HCT116 (cell line): ENCODE results near the gene FAM83F. TPM values are rescaled to one million over a fixed set of nuclear protein-coding genes. Genes with fewer than 3 reads are reported as not detected.

ENCODE experiments used
- ATAC-seq: fragments of 200-7000 bp; cut with Tn5 transposase; 2 replicates; pipeline ENCODE4 v1.9.1; 2020; ENCODE audit warnings: mild to moderate bottlenecking, moderate library complexity
- BruUV-seq: library from RNA; stranded (reverse); fragments of 400-500 nt; replicated peaks from 2 replicates; lab custom pipeline; 2021; lab: Mats Ljungman, UMichigan
- CTCF ChIA-PET: fragments of 300-600 bp; sonication (Branson Sonifier 250); formaldehyde crosslinking; loops from one replicate; lab custom pipeline; 2021; ENCODE audit warnings: antibody characterized with exemption; lab: Charles Lee
- POLR2A ChIA-PET: fragments of 300-600, 350-600 bp; sonication (Branson Sonifier 250); formaldehyde crosslinking; loops from one replicate; lab custom pipeline; 2021; ENCODE audit warnings: antibody characterized with exemption; lab: Charles Lee
- RAD21 ChIA-PET, 2 experiments: fragments of 300-600 bp; sonication (Branson Sonifier 250); formaldehyde crosslinking; loops; one replicate each; lab custom pipeline; 2023; ENCODE audit warnings: low total read pairs in 2 of 2; ENCODE audit not compliant: uncharacterized antibody in 2 of 2, unreplicated experiment in 2 of 2, low non-redundant PET in 1 of 2; lab: Charles Lee
- DNase-seq: peaks from one replicate; pipeline ENCODE4 v3.0.0-alpha.2; 2010; ENCODE audit warnings: low read depth, low spot score
- H2AFZ ChIP-seq: fragments of 200-600 bp; shearing (Covaris generic), sonication (generic); 2 replicates; pipeline ENCODE4 v1.6.1; 2017; ENCODE audit warnings: low read depth, mixed run types, mixed read lengths, antibody characterized with exemption, low read length; ENCODE audit not compliant: poor library complexity, severe bottlenecking
- H3K27ac ChIP-seq: 2 replicates; pipeline ENCODE4 v1.5.1; 2012; ENCODE audit warnings: low read depth, low read length
- H3K27me3 ChIP-seq: fragments of 200-600 bp; sonication (generic); 2 replicates; pipeline ENCODE4 v1.6.1; 2016; ENCODE audit warnings: mixed run types, low read length, mixed read lengths; ENCODE audit not compliant: insufficient read depth
- H3K36me3 ChIP-seq, 2 experiments: fragments of 200-500 bp in 1 of 2; fragments of 200-600 bp in 1 of 2; sonication (Bioruptor generic) in 1 of 2; sonication (generic) in 1 of 2; 2 replicates each; pipeline versions ENCODE4 v1.5.1 to v1.6.1; 2014 to 2016; ENCODE audit warnings: low read length in 2 of 2, inconsistent platforms in 1 of 2, mixed read lengths in 1 of 2, mixed run types in 1 of 2; ENCODE audit not compliant: insufficient read depth in 2 of 2, control insufficient read depth in 1 of 2
- H3K4me1 ChIP-seq, 2 experiments: fragments of 200-600 bp in 1 of 2; sonication (generic) in 1 of 2; 2 replicates each; pipeline versions ENCODE4 v1.5.1 to v1.6.1; 2012 to 2017; ENCODE audit warnings: low read length in 2 of 2, inconsistent platforms in 1 of 2, mild to moderate bottlenecking in 1 of 2, mixed read lengths in 1 of 2, mixed run types in 1 of 2, moderate library complexity in 1 of 2; ENCODE audit not compliant: insufficient read depth in 2 of 2, control insufficient read depth in 1 of 2
- H3K4me2 ChIP-seq: fragments of 200-600 bp; sonication (generic); 2 replicates; pipeline ENCODE4 v1.6.1; 2017; ENCODE audit warnings: mixed run types, low read length, mixed read lengths
- H3K4me3 ChIP-seq, 2 experiments: fragments of 200-600 bp in 1 of 2; sonication (generic) in 1 of 2; replicated peaks in 1 of 2; 2 replicates each; pipeline ENCODE4 v1.5.1; 2011 to 2016; ENCODE audit warnings: low read length in 2 of 2, control low read depth in 1 of 2, low read depth in 1 of 2, mild to moderate bottlenecking in 1 of 2, mixed read lengths in 1 of 2, mixed run types in 1 of 2
- H3K79me2 ChIP-seq: fragments of 200-600 bp; sonication (generic); 2 replicates; pipeline ENCODE4 v1.6.1; 2017; ENCODE audit warnings: mild to moderate bottlenecking, mixed run types, low read length, moderate library complexity, mixed read lengths; ENCODE audit not compliant: insufficient read depth
- H3K9ac ChIP-seq: fragments of 200-600 bp; sonication (generic); 2 replicates; pipeline ENCODE4 v1.6.1; 2016; ENCODE audit warnings: low read length, mixed read lengths
- H3K9me2 ChIP-seq: fragments of 200-600 bp; sonication (generic), shearing (Covaris generic); 2 replicates; pipeline ENCODE4 v1.6.1; 2017; ENCODE audit warnings: mixed run types, mild to moderate bottlenecking, moderate library complexity; ENCODE audit not compliant: insufficient read depth
- H3K9me3 ChIP-seq, 2 experiments: fragments of 200-500 bp in 1 of 2; fragments of 200-600 bp in 1 of 2; sonication (Bioruptor generic) in 1 of 2; sonication (generic) in 1 of 2; 2 replicates each; pipeline ENCODE4 v1.6.1; 2014 to 2017; ENCODE audit warnings: low read length in 2 of 2, mixed read lengths in 2 of 2, inconsistent platforms in 1 of 2, low read depth in 1 of 2, mild to moderate bottlenecking in 1 of 2, mixed run types in 1 of 2, moderate library complexity in 1 of 2; ENCODE audit not compliant: control insufficient read depth in 1 of 2, insufficient read depth in 1 of 2
- H4K20me1 ChIP-seq: fragments of 200-600 bp; sonication (generic), shearing (Covaris generic); 2 replicates; pipeline ENCODE4 v1.6.1; 2017; ENCODE audit warnings: mixed run types, mild to moderate bottlenecking, moderate library complexity; ENCODE audit not compliant: insufficient read depth
- CBX3 ChIP-seq: IDR thresholded peaks from 2 replicates; pipeline ENCODE4 v1.6.1; 2012; ENCODE audit warnings: low read depth
- CEBPB ChIP-seq: IDR thresholded peaks from 2 replicates; pipeline ENCODE4 v1.6.1; 2012; ENCODE audit warnings: low read depth
- EGR1 ChIP-seq: IDR thresholded peaks from 2 replicates; pipeline ENCODE4 v1.6.1; 2012; ENCODE audit warnings: low read depth
- EZH2 ChIP-seq: fragments of 200-600 bp; sonication (generic); IDR thresholded peaks from 2 replicates; pipeline ENCODE4 v1.6.1; 2017; ENCODE audit warnings: antibody characterized with exemption, mixed run types
- EZH2phosphoT487 ChIP-seq: fragments of 200-600 bp; IDR thresholded peaks from 2 replicates; pipeline ENCODE4 v1.6.1; 2018; ENCODE audit warnings: antibody characterized with exemption, borderline replicate concordance
- FOSL1 ChIP-seq: IDR thresholded peaks from 2 replicates; pipeline ENCODE4 v1.6.1; 2012; ENCODE audit warnings: low read depth
- JUND ChIP-seq: IDR thresholded peaks from 2 replicates; pipeline ENCODE4 v1.6.1; 2012
- MAX ChIP-seq: IDR thresholded peaks from 2 replicates; pipeline ENCODE4 v1.6.1; 2012
- POLR2A ChIP-seq: IDR thresholded peaks from 2 replicates; pipeline ENCODE4 v1.7.0; 2011; ENCODE audit warnings: borderline replicate concordance; ENCODE audit not compliant: insufficient read depth, insufficient read length; ENCODE audit errors: extremely low read depth
- POLR2AphosphoS5 ChIP-seq: IDR thresholded peaks from 2 replicates; pipeline ENCODE4 v1.6.1; 2011; ENCODE audit warnings: mild to moderate bottlenecking, low read depth, low read length, moderate library complexity
- RAD21 ChIP-seq: IDR thresholded peaks from 2 replicates; pipeline ENCODE4 v1.6.1; 2012; ENCODE audit warnings: low read depth, mild to moderate bottlenecking
- REST ChIP-seq: IDR thresholded peaks from 2 replicates; pipeline ENCODE4 v1.6.1; 2012; ENCODE audit warnings: low read depth
- SIN3A ChIP-seq: IDR thresholded peaks from 2 replicates; pipeline ENCODE4 v1.6.1; 2012; ENCODE audit warnings: low read depth
- SP1 ChIP-seq: IDR thresholded peaks from 2 replicates; pipeline ENCODE4 v1.6.1; 2012; ENCODE audit warnings: low read depth
- TCF7L2 ChIP-seq: IDR thresholded peaks from 2 replicates; pipeline ENCODE4 v1.7.0; 2011; ENCODE audit warnings: borderline replicate concordance, inconsistent platforms; ENCODE audit not compliant: insufficient read depth, insufficient read length; ENCODE audit errors: extremely low read depth
- YY1 ChIP-seq: IDR thresholded peaks from 2 replicates; pipeline ENCODE4 v1.6.1; 2011; ENCODE audit warnings: low read length, low read depth, moderate library complexity, mild to moderate bottlenecking; ENCODE audit not compliant: insufficient replicate concordance; ENCODE audit errors: extremely low read depth
- ZBTB33 ChIP-seq: IDR thresholded peaks from 2 replicates; pipeline ENCODE4 v1.6.1; 2011; ENCODE audit warnings: mild to moderate bottlenecking, low read length, moderate library complexity; ENCODE audit not compliant: insufficient replicate concordance; ENCODE audit errors: extremely low read depth
- intact Hi-C: fragments of 100-400 bp; cut with micrococcal nuclease; formaldehyde crosslinking; loops from 2 replicates; pipeline ENCODE4 v1.10.0; 2022
- total RNA-seq: library from RNA; stranded (reverse); gene quantifications from one replicate; pipeline ENCODE4 v1.2.1, GENCODE V29; 2021; ENCODE audit not compliant: unreplicated experiment

The FAM83F gene
- total RNA-seq, 1 experiment from 2014 or later, result 24.5 TPM

- intact Hi-C loops, result no loop called here
- H3K27ac ChIP-seq, result no peak overlapping the region
- DNase-seq, result no peak
- no peaks in the 10 kb centered on the region for H4K20me1 ChIP-seq
- H3K9me3 ChIP-seq, result no peaks in the 10 kb centered on the region
- ChIA-PET POLR2A (no interaction called here), RAD21 (no interaction called here), CTCF (no interaction called here)
- ATAC-seq, result no peak
- BruUV-seq, result no TSS peak
- no peak for TF ChIP-seq EZH2
- no peak for TF ChIP-seq CBX3
- TF ChIP-seq SP1, result no peak
- no peak for TF ChIP-seq RAD21
- TF ChIP-seq EGR1, result no peak
- TF ChIP-seq TCF7L2, result no peak
- TF ChIP-seq JUND, result no peak
- no peak for TF ChIP-seq REST
- no peak for TF ChIP-seq EZH2phosphoT487
- TF ChIP-seq CEBPB, result no peak
- TF ChIP-seq ZBTB33, result no peak
- TF ChIP-seq SIN3A, result no peak
- TF ChIP-seq POLR2AphosphoS5, result no peak
- no peak for TF ChIP-seq FOSL1
- TF ChIP-seq POLR2A, result no peak
- no peak for TF ChIP-seq MAX
- TF ChIP-seq YY1, result no peak
- H3K79me2 ChIP-seq, result no peaks in the 10 kb centered on the region
- H3K36me3 ChIP-seq, result peaks cover 0 to 8% of the 10 kb centered on the region in 2 experiments; a peak in 3 of 4 replicates
- no peak overlapping the region for H2AFZ ChIP-seq
- H3K9ac ChIP-seq, result no peak overlapping the region
- H3K9me2 ChIP-seq, result no peaks in the 10 kb centered on the region
- no peaks in the 10 kb centered on the region for H3K4me1 ChIP-seq
- H3K27me3 ChIP-seq, result no peaks in the 10 kb centered on the region
- no peak overlapping the region for H3K4me2 ChIP-seq
- H3K4me3 ChIP-seq, result no peak overlapping the region
These were observed 27.9 kb downstream of the FAM83F start for GRCh38 chr22:40022536-40023240.
